Measurements from ENCODE around the gene PRKCQ.

The PRKCQ gene

GRCh38 chr10:6565588-6565987 lies 14.5 kb downstream of the PRKCQ start:
- no peak for DNase-seq

GRCh38 chr10:6564367-6564766 lies 15.7 kb downstream of the PRKCQ start:
- no peak for DNase-seq

- DNase-seq: no peak
Observed at GRCh38 chr10:6563731-6564130, 16.3 kb downstream of the PRKCQ start.

GRCh38 chr10:6563075-6563474 lies 17.0 kb downstream of the PRKCQ start:
- DNase-seq: peak; percentile 73

GRCh38 chr10:6562221-6562620 lies 17.9 kb downstream of the PRKCQ start:
- no peak for DNase-seq

- no peak for DNase-seq
Observed at GRCh38 chr10:6561552-6561951, 18.5 kb downstream of the PRKCQ start.

- peak; percentile 37 for DNase-seq
Observed at GRCh38 chr10:6558759-6559461, 21.2 kb downstream of the PRKCQ start.

- no peak for DNase-seq
Observed at GRCh38 chr10:6558272-6558671, 21.8 kb downstream of the PRKCQ start.

- no peak for DNase-seq
Observed at GRCh38 chr10:6553937-6554336, 26.1 kb downstream of the PRKCQ start.

GRCh38 chr10:6543431-6544005 lies 36.6 kb downstream of the PRKCQ start:
- peak; percentile 71 for DNase-seq

- peak; percentile 41 for DNase-seq
Observed at GRCh38 chr10:6542999-6543430, 37.1 kb downstream of the PRKCQ start.

GRCh38 chr10:6539833-6540232 lies 40.2 kb downstream of the PRKCQ start:
- DNase-seq: no peak

- no peak for DNase-seq
Observed at GRCh38 chr10:6537770-6538169, 42.3 kb downstream of the PRKCQ start.

GRCh38 chr10:6536102-6536501 lies 44.0 kb downstream of the PRKCQ start:
- DNase-seq: no peak

- no peak for DNase-seq
Observed at GRCh38 chr10:6535156-6535764, 44.8 kb downstream of the PRKCQ start.

GRCh38 chr10:6532321-6532720 lies 47.8 kb downstream of the PRKCQ start:
- peak; percentile 17 for DNase-seq

- no peak for DNase-seq
Observed at GRCh38 chr10:6530966-6531365, 49.1 kb downstream of the PRKCQ start.

- DNase-seq: peak; percentile 79
Observed at GRCh38 chr10:6530211-6530840, 49.8 kb downstream of the PRKCQ start.

- DNase-seq: no peak
Observed at GRCh38 chr10:6528198-6528950, 51.7 kb downstream of the PRKCQ start.

- DNase-seq: no peak
Observed at GRCh38 chr10:6525599-6526165, 54.4 kb downstream of the PRKCQ start.

- no peak for DNase-seq
Observed at GRCh38 chr10:6522230-6522629, 57.8 kb downstream of the PRKCQ start.

- no peak for DNase-seq
Observed at GRCh38 chr10:6520138-6520537, 59.9 kb downstream of the PRKCQ start.

Data from stimulated activated CD4-positive, alpha-beta T cell treated with anti-CD3 and anti-CD28 coated beads, Interleukin-15, amount 100 ng/mL, for 24 hours (primary cell).